ENCODE results near the gene MAPK11.

DNA sequence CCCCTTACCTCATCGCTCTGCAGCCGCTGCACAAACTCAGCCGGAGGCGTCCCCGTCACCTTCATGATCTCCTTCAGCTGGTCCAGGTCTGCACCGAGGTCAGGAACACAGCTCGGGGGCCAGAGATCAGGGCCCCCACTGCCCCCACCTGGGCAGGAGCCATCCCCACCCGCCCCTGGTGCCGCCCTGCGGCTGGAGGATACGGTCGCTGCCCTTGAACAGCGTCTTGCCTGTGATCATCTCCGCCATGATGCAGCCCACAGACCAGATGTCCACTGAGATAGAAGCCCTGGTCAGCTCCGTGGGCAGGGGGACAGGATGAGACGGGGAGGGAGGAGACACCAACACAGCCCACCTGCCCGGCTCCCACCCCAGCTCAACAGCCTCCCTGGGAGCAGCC, 14.6 kb downstream of the MAPK11 start:
- TF ChIP-seq POLR2A (IDR thresholded peaks at IDR 0.05; ENCODE audit: low read length), result no peak
- no peak for TF ChIP-seq GATA1 (IDR thresholded peaks at IDR 0.05; ENCODE audit: low read depth, low read length)
